HG03045 (cell line): ENCODE results near the gene SCYGR6.
"Not testable (repeated sequence)": the region's sequence is repeated elsewhere in the genome, so short reads cannot be mapped to it uniquely, and the experiment has no call there.

Experiments used
- ATAC-seq: cut with Tn5 transposase; IDR thresholded peaks from one replicate; pipeline ENCODE4 v1.9.1; 2021; ENCODE audit warnings: mild to moderate bottlenecking, moderate library complexity; ENCODE audit not compliant: unreplicated experiment

Gene SCYGR6

GRCh38 chr2:227724394-227725039 lies at the start of gene SCYGR6:
Gene SCYGR6 (minus strand): TSS chr2:227724757. CDS start chr2:227724757, 0 bp downstream.
- no peak for ATAC-seq

GRCh38 chr2:227774011-227774624 lies 49.6 kb upstream of the SCYGR6 start:
- no peak for ATAC-seq

- no peak for ATAC-seq
Observed at GRCh38 chr2:227772932-227773331, 48.4 kb upstream of the SCYGR6 start.

- no peak for ATAC-seq
Observed at GRCh38 chr2:227772197-227772661, 47.7 kb upstream of the SCYGR6 start.

- no peak for ATAC-seq
Observed at GRCh38 chr2:227767830-227768229, 43.3 kb upstream of the SCYGR6 start.

GRCh38 chr2:227766373-227766883 lies 41.9 kb upstream of the SCYGR6 start:
- ATAC-seq: peak; percentile 95

- ATAC-seq: no peak
Observed at GRCh38 chr2:227765788-227766372, 41.3 kb upstream of the SCYGR6 start.

GRCh38 chr2:227761740-227762476 lies 37.4 kb upstream of the SCYGR6 start:
- ATAC-seq: no peak

GRCh38 chr2:227759411-227760118 lies 35.0 kb upstream of the SCYGR6 start:
- ATAC-seq: no peak

GRCh38 chr2:227756261-227756660 lies 31.7 kb upstream of the SCYGR6 start:
- ATAC-seq: not testable (repeated sequence)

- no peak for ATAC-seq
Observed at GRCh38 chr2:227748079-227748478, 23.5 kb upstream of the SCYGR6 start.

GRCh38 chr2:227745594-227745993 lies 21.0 kb upstream of the SCYGR6 start, which contains the start of gene SCYGR8:
Gene SCYGR8 (plus strand): TSS chr2:227745894. CDS start chr2:227745894, 0 bp downstream.
- no peak for ATAC-seq

GRCh38 chr2:227740705-227741104 lies 16.1 kb upstream of the SCYGR6 start:
- ATAC-seq: not testable (repeated sequence)

- no peak for ATAC-seq
Observed at GRCh38 chr2:227739351-227739750, 14.8 kb upstream of the SCYGR6 start.

- no peak for ATAC-seq
Observed at GRCh38 chr2:227728035-227728434, 3.5 kb upstream of the SCYGR6 start, which contains the start of gene SCYGR7. Gene SCYGR7 (plus strand): TSS chr2:227728335. CDS start chr2:227728335, 0 bp downstream.

GRCh38 chr2:227722821-227723220 lies 1.7 kb downstream of the SCYGR6 start:
- not testable (repeated sequence) for ATAC-seq

- no peak for ATAC-seq
Observed at GRCh38 chr2:227720680-227721079, 3.9 kb downstream of the SCYGR6 start.

- ATAC-seq: no peak
Observed at GRCh38 chr2:227719641-227720040, 4.9 kb downstream of the SCYGR6 start.

GRCh38 chr2:227717687-227718567 lies 6.6 kb downstream of the SCYGR6 start, which contains the start of gene SLC19A3:
Gene SLC19A3 (minus strand): TSS chr2:227718028. CDS start chr2:227702318, 15,710 bp downstream.
- no peak for ATAC-seq
